GM18505 (cell line): Measurements from ENCODE around the gene RPL36.
A peak's percentile ranks its signal among the peaks of the same experiment; 100 is the strongest.

ENCODE experiments used
- ATAC-seq: cut with Tn5 transposase; IDR thresholded peaks from one replicate; pipeline ENCODE4 v1.9.1; 2021; ENCODE audit not compliant: unreplicated experiment
- POLR2A ChIP-seq: IDR thresholded peaks from 4 replicates; pipeline ENCODE4 v1.6.1; 2011; ENCODE audit warnings: borderline replicate concordance; ENCODE audit not compliant: insufficient read depth, insufficient read length; ENCODE audit errors: extremely low read depth

Gene RPL36

GRCh38 chr19:5690955-5691821 lies 1.1 kb downstream of the RPL36 start:
- peak; percentile 36 for TF ChIP-seq POLR2A
- no peak for ATAC-seq

GRCh38 chr19:5691822-5692722 lies 2.0 kb downstream of the RPL36 start:
- no peak for ATAC-seq
- TF ChIP-seq POLR2A = peak; percentile 40

- peak; percentile 10 for TF ChIP-seq POLR2A
- ATAC-seq = no peak
These were observed 2.7 kb downstream of the RPL36 start for GRCh38 chr19:5692723-5693194.

GRCh38 chr19:5693195-5694166 lies 3.4 kb downstream of the RPL36 start:
- TF ChIP-seq POLR2A = no peak
- no peak for ATAC-seq

- TF ChIP-seq POLR2A = no peak
- ATAC-seq = no peak
These were observed 4.3 kb downstream of the RPL36 start for GRCh38 chr19:5694167-5694955.

GRCh38 chr19:5694956-5695648 lies 5.0 kb downstream of the RPL36 start:
- no peak for ATAC-seq
- peak; percentile 38 for TF ChIP-seq POLR2A

- no peak for ATAC-seq
- TF ChIP-seq POLR2A = no peak
These were observed 5.6 kb downstream of the RPL36 start for GRCh38 chr19:5695649-5696195.

- no peak for ATAC-seq
- no peak for TF ChIP-seq POLR2A
These were observed 6.3 kb downstream of the RPL36 start for GRCh38 chr19:5696196-5697021.

GRCh38 chr19:5697022-5697889 lies 7.2 kb downstream of the RPL36 start:
- no peak for ATAC-seq
- no peak for TF ChIP-seq POLR2A

- TF ChIP-seq POLR2A = no peak
- ATAC-seq = no peak
These were observed 8.0 kb downstream of the RPL36 start for GRCh38 chr19:5697890-5698634.
